B cell (primary cell): ENCODE measurements around the gene CPNE1. TPM values are rescaled to one million over a fixed set of nuclear protein-coding genes. Genes with fewer than 3 reads are reported as not detected.

Experiments
- ATAC-seq: fragments of 200-7000 bp; cut with Tn5 transposase; one replicate; pipeline ENCODE4 v1.10.0; 2021; ENCODE audit warnings: low read depth, mild to moderate bottlenecking, moderate number of reproducible peaks, moderate library complexity
- CTCF ChIA-PET: fragments of 350-600 bp; sonication (Branson Sonifier 250); formaldehyde crosslinking; loops from one replicate; lab custom pipeline; 2021; ENCODE audit warnings: antibody characterized with exemption, inconsistent platforms; lab: Charles Lee
- POLR2A ChIA-PET: fragments of 350-600 bp; sonication (Branson Sonifier 250); formaldehyde crosslinking; loops from one replicate; lab custom pipeline; 2021; ENCODE audit warnings: antibody characterized with exemption; lab: Charles Lee
- DNase-seq: peaks from one replicate; pipeline ENCODE4 v3.0.0; 2013
- H2AFZ ChIP-seq: 2 replicates; pipeline ENCODE4 v1.6.1; 2012; ENCODE audit warnings: mild to moderate bottlenecking, low read depth, low read length; ENCODE audit not compliant: insufficient read depth, poor library complexity, severe bottlenecking
- H3K27ac ChIP-seq, 2 donors: 1 replicate in 1 of 2; 2 replicates in 1 of 2; pipeline ENCODE4 v1.5.1; 2012 to 2013; ENCODE audit warnings: low read length in 2 of 2, mild to moderate bottlenecking in 2 of 2, moderate library complexity in 1 of 2
- H3K27me3 ChIP-seq, 4 experiments: fragments of 200-600 bp in 1 of 4; sonication (generic) in 1 of 4; replicated peaks in 1 of 4; 1 replicate in 2 of 4; 2 replicates in 2 of 4; pipeline versions ENCODE4 v1.6.1 to v1.7.0; 2013 to 2016; ENCODE audit warnings: low read length in 3 of 4, mild to moderate bottlenecking in 2 of 4, mixed read lengths in 1 of 4, moderate library complexity in 1 of 4; ENCODE audit not compliant: insufficient read depth in 4 of 4, control insufficient read depth in 3 of 4; ENCODE audit errors: control extremely low read depth in 1 of 4
- H3K36me3 ChIP-seq, 2 experiments: replicated peaks in 1 of 2; 1 replicate in 1 of 2; 2 replicates in 1 of 2; pipeline versions ENCODE4 v1.6.1 to v1.7.1; 2013; ENCODE audit warnings: low read length in 1 of 2; ENCODE audit not compliant: insufficient read depth in 2 of 2, control insufficient read depth in 1 of 2; ENCODE audit errors: control extremely low read depth in 1 of 2, extremely low read depth in 1 of 2
- H3K4me1 ChIP-seq, 2 donors: fragments of 200-600 bp in 1 of 2; sonication (generic) in 1 of 2; 1 replicate in 1 of 2; 2 replicates in 1 of 2; pipeline versions ENCODE4 v1.5.1 to v1.6.1; 2013 to 2017; ENCODE audit warnings: low read length in 2 of 2; ENCODE audit not compliant: control insufficient read depth in 2 of 2, insufficient read depth in 2 of 2
- H3K4me2 ChIP-seq: replicated peaks from 2 replicates; pipeline ENCODE3; 2012; ENCODE audit warnings: mild to moderate bottlenecking, low read depth, low read length; ENCODE audit not compliant: poor library complexity, severe bottlenecking
- H3K4me3 ChIP-seq, 5 experiments: fragments of 200-600 bp in 1 of 5; sonication (generic) in 1 of 5; 1 replicate in 3 of 5; 2 replicates in 2 of 5; pipeline versions ENCODE4 v1.5.1 to v1.7.0; 2011 to 2016; ENCODE audit warnings: low read length in 4 of 5, mild to moderate bottlenecking in 4 of 5, low read depth in 2 of 5, control low read depth in 1 of 5, moderate library complexity in 1 of 5; ENCODE audit not compliant: insufficient read depth in 1 of 5; ENCODE audit errors: control extremely low read depth in 1 of 5, extremely low read depth in 1 of 5
- H3K79me2 ChIP-seq: fragments of 200-600 bp; sonication (generic); one replicate; pipeline ENCODE4 v1.6.0; 2016; ENCODE audit warnings: low read length; ENCODE audit not compliant: control insufficient read depth, insufficient read depth
- H3K9ac ChIP-seq: fragments of 200-600 bp; sonication (generic); 2 replicates; pipeline ENCODE4 v1.6.1; 2017; ENCODE audit warnings: mild to moderate bottlenecking, low read length, moderate library complexity
- H3K9me3 ChIP-seq, 3 donors: one replicate each; pipeline versions ENCODE4 v1.6.1 to v1.7.1; 2013; ENCODE audit warnings: low read length in 2 of 3; ENCODE audit not compliant: control insufficient read depth in 2 of 3, insufficient read depth in 1 of 3; ENCODE audit errors: control extremely low read depth in 1 of 3
- H4K20me1 ChIP-seq: 2 replicates; pipeline ENCODE4 v1.6.0; 2012; ENCODE audit warnings: mild to moderate bottlenecking, low read length; ENCODE audit not compliant: insufficient read depth, control insufficient read depth, poor library complexity, severe bottlenecking
- H3K27ac Mint-ChIP-seq: one replicate; pipeline ENCODE4 v1.8.0; 2021; ENCODE audit warnings: mixed read lengths
- H3K27me3 Mint-ChIP-seq: one replicate; pipeline ENCODE4 v1.8.0; 2021; ENCODE audit warnings: mixed read lengths
- H3K4me1 Mint-ChIP-seq: one replicate; pipeline ENCODE4 v1.8.0; 2021; ENCODE audit warnings: mixed read lengths
- H3K4me3 Mint-ChIP-seq: one replicate; pipeline ENCODE4 v1.8.0; 2021; ENCODE audit warnings: mixed read lengths
- H3K9me3 Mint-ChIP-seq: one replicate; pipeline ENCODE4 v1.8.0; 2022; ENCODE audit warnings: mixed read lengths; ENCODE audit not compliant: insufficient read depth
- EZH2 ChIP-seq: IDR thresholded peaks from 2 replicates; pipeline ENCODE4 v1.6.1; 2012; ENCODE audit warnings: borderline replicate concordance, low read depth, mild to moderate bottlenecking, moderate library complexity, low read length; ENCODE audit not compliant: insufficient read depth, poor library complexity, severe bottlenecking
- whole genome bisulfite sequencing: methylation state at CpG from one replicate; pipeline ENCODE4 v1.1.5; 2013; ENCODE audit warnings: missing lambda C conversion rate; ENCODE audit not compliant: insufficient coverage; 5-methylcytosine and 5-hydroxymethylcytosine counted together
- intact Hi-C: fragments of 100-400 bp; cut with micrococcal nuclease; formaldehyde crosslinking; loops from one replicate; pipeline ENCODE4 v1.10.0; 2022
- polyA plus RNA-seq: library from polyadenylated mRNA; depleted of rRNA; stranded (reverse); fragments of >200 nt; gene quantifications from 2 replicates; pipeline ENCODE4 v1.2.3, GENCODE V29; 2012
- total RNA-seq, 2 donors: library from RNA; stranded (reverse); fragments of 120-200 nt in 1 of 2; gene quantifications; 1 replicate in 1 of 2; 2 replicates in 1 of 2; pipeline versions ENCODE4 v1.2.3 to v1.2.4, GENCODE V29; 2013 to 2022
- TF ChIP-seq, protein P1 (sequence below): fragments of 200-600 bp; IDR thresholded peaks from one replicate; pipeline ENCODE4 v1.8.0; 2022; ENCODE audit warnings: antibody characterized with exemption, mild to moderate bottlenecking

Gene CPNE1
- total and polyA plus RNA-seq, 2 donors (not counting 1 experiment from before 2014, with no cell fraction given), result 321 to 323 TPM

DNA sequence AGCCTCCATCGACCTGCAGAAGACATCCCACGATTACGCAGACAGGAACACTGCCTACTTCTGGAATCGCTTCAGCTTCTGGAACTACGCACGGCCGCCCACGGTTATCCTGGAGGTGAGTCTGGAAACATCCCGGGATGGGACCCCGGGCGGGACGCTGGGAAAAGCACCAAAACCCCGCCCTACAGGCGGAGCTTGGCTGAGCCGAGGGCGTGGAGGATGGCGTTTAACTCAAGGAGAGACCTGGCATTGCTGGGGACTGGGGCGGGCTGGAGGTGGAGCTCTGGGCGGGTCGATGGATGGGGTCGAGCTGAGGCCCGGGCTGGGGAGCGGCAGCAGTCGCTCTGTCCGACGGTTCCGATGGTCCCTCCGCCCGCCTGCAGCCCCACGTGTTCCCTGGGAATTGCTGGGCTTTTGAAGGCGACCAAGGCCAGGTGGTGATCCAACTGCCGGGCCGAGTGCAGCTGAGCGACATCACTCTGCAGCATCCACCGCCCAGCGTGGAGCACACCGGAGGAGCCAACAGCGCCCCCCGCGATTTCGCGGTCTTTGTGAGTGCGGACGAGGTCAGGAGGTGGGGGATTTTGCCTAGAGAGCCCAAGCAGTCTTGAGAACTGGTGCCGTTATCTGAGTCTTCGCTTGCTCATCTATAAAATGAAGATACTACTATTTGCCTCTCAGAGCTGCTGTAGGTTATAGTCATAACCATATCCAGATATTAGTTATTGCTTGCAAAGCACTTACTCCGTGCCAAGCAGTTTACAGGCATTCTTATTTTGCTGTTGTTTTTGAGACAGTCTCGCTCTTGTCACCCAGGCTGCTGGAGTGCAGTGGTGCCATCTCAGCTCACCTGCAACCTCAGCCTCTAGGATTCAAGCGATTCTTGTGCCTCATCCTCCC lies 45.3 kb downstream of the CPNE1 start:
- peaks cover 8% of the 10 kb centered on the region for H4K20me1 ChIP-seq
- H2AFZ ChIP-seq, result peak overlapping the region; percentile 65
- H3K36me3 ChIP-seq, result no peaks in the 10 kb centered on the region
- H3K27me3 ChIP-seq, result peaks cover 0 to 5% (median 2%) of the 10 kb centered on the region in 4 experiments
- TF ChIP-seq EZH2, result no peak
- TF ChIP-seq, protein P1, sequence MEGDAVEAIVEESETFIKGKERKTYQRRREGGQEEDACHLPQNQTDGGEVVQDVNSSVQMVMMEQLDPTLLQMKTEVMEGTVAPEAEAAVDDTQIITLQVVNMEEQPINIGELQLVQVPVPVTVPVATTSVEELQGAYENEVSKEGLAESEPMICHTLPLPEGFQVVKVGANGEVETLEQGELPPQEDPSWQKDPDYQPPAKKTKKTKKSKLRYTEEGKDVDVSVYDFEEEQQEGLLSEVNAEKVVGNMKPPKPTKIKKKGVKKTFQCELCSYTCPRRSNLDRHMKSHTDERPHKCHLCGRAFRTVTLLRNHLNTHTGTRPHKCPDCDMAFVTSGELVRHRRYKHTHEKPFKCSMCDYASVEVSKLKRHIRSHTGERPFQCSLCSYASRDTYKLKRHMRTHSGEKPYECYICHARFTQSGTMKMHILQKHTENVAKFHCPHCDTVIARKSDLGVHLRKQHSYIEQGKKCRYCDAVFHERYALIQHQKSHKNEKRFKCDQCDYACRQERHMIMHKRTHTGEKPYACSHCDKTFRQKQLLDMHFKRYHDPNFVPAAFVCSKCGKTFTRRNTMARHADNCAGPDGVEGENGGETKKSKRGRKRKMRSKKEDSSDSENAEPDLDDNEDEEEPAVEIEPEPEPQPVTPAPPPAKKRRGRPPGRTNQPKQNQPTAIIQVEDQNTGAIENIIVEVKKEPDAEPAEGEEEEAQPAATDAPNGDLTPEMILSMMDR, result peak; percentile 84
- H3K27ac ChIP-seq, result no peak overlapping the region
- no peaks in the 10 kb centered on the region for H3K9me3 Mint-ChIP-seq
- intact Hi-C loops, result loop anchor here (2.0 to 5.0 kb wide), 4 partner anchors 127 to 472 kb away; partner anchors contain the start of genes EDEM2 and UQCC1
- H3K4me2 ChIP-seq, result peak overlapping the region; percentile 100
- H3K79me2 ChIP-seq, result no peaks in the 10 kb centered on the region
- peak overlapping the region; percentile 78 for H3K27ac Mint-ChIP-seq
- H3K4me1 ChIP-seq, result peaks cover 23 to 39% of the 10 kb centered on the region in 2 donors
- peaks cover 0 to 5% (median 0%) of the 10 kb centered on the region in 3 donors for H3K9me3 ChIP-seq
- WGBS, result 3% methylated on average over 45 of the region's 49 CpGs
- H3K9ac ChIP-seq, result peak overlapping the region; percentile 71
- POLR2A ChIA-PET, result interaction anchor here (0.5 to 4.6 kb wide), 6 partner anchors 14 to 123 kb away, joined by 3 to 38 read pairs (median 3); partner anchors contain the start of genes CPNE1, RBM12 and RBM39
- peak overlapping the region; percentile 28 to 72 (median 55) for H3K4me3 ChIP-seq
- CTCF ChIA-PET, result interaction anchor here (0.6 to 3.4 kb wide), 23 partner anchors 9 to 265 kb away, joined by 3 to 25 read pairs (median 4); partner anchors contain the start of genes NFS1, RBM39 and ROMO1
- peaks cover 36% of the 10 kb centered on the region for H3K4me1 Mint-ChIP-seq
- H3K27me3 Mint-ChIP-seq, result no peaks in the 10 kb centered on the region
- ATAC-seq (peak; percentile 18), DNase-seq (peak; percentile 90)
- H3K4me3 Mint-ChIP-seq, result peak overlapping the region; percentile 95
